Stimulated activated naive CD4-positive, alpha-beta T cell (primary cell): ENCODE results near the gene CAP2.
"Not testable (repeated sequence)": the region's sequence is repeated elsewhere in the genome, so short reads cannot be mapped to it uniquely, and the experiment has no call there.

Experiments used
- DNase-seq, 6 experiments: peaks; one replicate each; lab custom pipeline; 2025; lab: John Stamatoyannopoulos, UW

CAP2 gene

DNA sequence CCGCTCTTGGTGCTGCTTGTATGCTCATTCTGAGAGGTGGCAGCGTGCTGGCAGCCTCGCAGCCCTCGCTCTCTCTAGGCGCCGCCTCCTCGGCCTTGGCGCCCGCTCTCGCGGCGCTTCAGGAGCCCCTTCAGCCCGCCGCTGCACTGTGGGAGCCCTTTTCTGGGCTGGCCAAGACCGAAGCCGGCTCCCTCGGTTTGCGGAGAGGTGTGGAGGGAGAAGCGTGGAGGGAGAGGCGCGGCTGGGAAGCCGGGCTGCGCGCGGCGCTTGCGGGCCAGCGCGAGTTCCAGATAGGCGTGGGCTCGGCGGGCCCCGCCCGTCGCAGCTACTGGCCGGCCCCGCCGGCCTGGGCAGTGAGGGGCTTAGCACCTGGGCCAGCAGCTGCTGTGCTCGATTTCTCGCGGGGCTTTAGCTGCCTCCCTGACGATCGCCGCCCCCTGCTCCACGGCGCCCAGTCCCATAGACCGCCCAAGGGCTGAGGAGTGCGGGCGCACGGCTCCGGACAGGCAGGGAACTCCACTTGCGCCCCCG, 187.2 kb downstream of the CAP2 start:
- DNase-seq = peak in 2 of 6 experiments; percentile 6 to 42

DNA sequence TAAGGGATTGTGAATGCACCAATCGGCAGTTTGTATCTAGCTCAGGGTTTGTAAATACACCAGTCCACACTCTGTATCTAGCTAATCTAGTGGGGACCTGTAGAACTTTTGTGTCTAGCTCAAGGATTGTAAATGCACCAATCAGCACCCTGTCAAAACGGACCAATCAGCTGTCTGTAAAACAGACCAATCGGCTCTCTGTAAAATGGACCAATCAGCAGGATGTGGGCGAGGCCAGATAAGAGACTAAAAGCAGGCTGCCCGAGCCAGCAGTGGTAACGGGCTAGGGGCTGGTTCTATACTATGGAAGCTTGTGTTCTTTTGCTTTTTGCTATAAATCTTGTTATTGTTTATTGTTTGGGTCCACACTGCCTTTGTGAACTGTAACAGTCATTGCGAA, 187.9 kb downstream of the CAP2 start:
- peak in 2 of 6 experiments; percentile 9 to 42 for DNase-seq

DNA sequence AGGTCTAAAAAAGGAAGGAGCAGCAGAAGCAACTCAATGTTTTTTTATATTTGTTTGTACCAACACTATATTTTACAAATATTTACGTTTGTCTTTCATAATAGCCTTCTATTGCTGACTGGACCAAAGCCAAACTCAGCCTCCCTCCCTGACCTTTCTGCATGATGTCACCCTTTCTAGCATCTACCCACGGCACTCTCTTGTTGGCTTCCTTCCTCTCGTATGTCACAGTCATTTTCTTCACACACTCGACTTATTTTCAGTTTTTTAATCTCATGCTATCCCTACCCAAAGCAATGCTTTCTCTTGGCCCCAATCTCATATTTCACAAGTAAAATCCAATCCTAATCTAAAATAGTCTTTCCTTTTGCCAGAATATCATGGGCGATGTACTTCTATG, 190.4 kb downstream of the CAP2 start:
- DNase-seq = no peak

DNA sequence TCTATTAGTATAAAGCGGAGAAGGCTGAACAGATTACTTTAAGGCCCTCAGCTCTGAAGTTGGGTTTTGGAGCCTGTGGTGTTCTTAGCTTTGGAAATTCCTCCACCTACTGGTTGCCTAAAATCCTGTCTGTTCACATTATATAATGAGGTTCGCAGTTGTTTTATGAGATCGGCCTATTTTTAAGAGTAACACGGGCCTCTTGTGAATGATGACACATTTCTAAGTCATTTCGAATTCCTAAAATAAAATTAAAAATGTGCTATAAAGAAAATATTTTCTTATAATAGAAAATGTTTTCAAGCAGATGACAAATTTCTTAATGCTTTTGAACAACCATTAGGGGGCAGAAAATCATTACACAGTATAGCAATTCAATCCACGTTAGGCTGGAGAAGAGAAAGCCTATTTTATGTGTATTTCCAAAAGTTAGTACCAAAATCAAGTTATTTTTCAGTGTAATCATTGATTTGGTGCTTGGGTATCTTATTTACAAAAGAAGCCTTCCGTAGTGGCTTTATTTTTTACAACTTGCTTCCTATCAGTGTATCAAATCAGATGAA, 190.9 kb downstream of the CAP2 start:
- peak in 4 of 6 experiments; percentile 1 to 73 (median 58) for DNase-seq

DNA sequence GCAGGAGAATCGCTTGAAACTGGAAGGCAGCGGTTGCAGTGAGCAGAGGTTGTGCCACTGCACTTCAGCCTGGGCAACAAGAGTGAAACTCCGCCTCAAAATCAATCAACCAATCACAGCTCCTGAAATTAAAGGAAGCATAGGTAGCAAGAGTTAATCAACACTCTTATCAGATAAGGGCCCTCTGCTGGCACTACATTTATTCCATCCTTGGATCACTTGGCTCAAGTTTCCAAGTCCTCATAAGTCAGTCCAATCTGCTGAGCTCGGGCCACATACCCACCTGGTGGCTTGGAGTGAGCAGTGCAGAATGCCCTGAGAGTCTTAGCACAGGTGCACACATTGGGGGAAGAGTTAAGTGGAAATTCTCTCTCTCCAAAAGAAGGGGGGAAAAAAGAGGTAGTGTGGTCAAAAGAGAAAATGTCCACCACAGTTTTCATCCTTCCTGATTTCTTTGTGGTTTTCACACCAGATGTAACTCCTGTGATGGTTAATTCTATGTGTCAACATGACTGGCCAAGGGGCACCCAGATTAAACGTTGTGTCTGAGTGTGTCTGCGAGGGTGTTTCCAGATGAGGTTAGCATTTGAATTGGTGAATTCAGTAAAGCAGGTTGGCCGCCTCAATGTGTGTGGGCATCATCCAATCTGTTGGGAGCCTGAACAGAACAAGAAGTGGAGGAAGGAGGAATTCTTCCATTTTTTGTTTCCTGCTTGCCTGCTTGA, 192.5 kb downstream of the CAP2 start:
- peak in 1 of 6 experiments; percentile 6 for DNase-seq

DNA sequence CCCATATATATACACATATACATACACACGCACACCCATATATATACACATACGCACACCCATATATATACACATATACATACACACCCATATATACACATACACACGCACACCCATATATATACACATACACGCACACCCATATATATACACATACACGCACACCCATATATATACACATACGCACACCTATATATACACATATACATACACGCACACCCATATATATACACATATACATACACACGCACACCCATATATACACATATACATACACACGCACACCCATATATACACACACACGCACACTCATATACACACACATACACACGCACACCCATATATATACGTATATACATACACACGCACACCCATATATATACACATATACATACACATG, 193.2 kb downstream of the CAP2 start:
- not testable (repeated sequence) for DNase-seq

DNA sequence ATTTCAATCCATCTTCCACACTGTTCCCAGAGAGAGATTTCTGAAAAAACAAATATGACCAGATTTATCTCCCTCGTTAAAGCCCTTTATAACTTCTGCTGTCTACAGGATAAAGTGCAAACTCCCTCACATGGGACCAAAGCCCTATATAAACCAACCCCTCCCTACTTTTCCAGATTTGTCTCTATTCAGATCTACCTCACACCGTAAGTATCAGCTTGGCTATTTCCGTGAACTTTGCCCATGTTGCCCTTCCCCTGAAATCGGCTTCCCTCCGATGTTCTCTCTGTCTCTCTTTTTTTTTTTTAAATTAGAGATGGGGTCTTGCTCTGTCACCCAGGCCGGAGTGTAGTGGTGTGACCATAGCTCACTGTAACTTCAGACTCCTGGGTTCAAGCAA, 194.6 kb downstream of the CAP2 start:
- DNase-seq = no peak

DNA sequence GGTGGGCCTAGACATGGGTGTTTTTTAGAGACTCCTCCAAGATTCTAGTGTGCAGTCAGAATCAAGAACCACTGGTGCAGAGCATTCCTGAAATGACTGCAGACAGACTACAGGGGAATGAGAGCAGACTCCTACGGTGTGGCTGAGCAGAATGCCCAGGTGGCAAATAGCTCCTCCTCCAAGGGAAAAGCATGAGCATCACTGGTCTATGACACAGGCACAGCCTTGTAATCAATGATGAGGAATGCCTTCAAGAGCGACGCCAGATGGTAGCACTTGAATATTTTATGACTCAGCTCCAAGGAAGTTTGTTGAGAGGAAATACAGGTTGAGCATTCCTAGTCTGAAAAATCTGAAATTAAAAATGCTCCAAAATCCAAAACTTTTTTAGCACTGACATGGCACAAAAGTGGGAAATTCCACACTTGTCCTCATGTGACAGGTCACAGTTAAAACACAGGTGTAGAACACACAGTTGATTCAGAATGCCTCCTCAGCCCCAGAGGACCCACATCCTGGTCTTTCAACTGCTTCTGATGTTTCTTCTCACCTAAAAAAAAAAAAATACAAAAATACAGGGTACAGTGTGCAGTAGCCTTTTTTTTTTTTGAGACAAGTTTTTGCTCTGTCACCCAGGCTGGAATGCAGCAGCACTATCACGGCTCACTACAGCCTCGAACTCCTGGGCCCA, 196.2 kb downstream of the CAP2 start:
- DNase-seq = peak in 5 of 6 experiments; percentile 11 to 78 (median 75)

DNA sequence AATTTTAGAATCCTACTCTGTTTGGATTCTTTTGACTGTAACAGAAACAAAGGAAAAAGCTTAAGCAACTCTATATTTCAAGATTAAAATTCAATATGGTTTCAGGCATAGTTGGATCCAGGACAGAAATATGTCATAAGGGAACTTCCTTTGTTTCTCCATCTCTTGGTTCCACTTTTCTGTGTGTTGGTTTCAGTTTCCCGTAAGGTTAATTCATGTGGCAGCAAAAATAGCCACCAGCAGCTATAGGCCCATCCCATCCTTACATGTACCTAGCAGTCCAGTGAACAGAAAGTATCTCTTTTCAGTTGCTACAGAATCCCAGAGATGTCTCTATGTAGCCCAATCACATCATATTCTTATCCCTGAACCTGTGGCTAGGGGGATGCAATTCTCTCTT, 197.9 kb downstream of the CAP2 start:
- no peak for DNase-seq

DNA sequence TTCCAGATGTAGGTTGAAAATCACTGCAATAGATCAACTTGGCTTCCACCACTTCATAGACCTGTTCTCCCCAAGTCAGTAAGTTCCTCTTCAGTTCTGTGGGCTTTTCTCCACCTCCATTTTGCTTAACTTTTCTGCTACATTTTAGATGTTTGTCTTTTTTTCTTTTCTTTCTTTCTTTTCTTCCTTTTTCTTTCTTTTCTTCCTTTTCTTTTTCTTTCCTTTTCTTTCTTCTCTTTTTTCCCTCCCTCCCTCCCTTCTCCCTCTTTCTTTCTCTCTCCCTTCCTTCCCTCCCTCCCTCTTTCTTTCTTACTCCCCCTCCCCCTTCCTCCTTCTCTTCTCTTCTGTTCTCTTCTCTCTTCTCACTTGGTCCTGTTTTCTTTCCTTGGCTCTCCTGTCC, 199.9 kb downstream of the CAP2 start:
- DNase-seq = no peak

DNA sequence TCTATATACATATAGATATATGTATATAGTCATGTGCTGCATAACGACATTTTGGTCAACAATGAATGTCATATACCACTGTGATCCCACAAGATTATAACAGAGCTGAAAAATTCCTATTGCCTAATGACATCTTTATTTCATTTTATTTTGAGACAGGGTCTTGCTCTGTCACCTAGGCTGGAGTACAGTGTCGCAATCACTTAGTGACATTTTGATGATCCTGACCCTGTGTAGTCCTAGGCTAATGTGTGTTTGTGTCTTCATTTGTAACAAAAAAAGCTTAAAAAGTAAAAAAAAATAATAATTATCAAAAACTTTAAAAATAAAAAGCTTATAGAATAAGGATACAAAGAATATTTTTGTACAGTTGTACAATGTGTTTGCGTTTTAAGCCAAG, 202.7 kb downstream of the CAP2 start:
- no peak for DNase-seq

DNA sequence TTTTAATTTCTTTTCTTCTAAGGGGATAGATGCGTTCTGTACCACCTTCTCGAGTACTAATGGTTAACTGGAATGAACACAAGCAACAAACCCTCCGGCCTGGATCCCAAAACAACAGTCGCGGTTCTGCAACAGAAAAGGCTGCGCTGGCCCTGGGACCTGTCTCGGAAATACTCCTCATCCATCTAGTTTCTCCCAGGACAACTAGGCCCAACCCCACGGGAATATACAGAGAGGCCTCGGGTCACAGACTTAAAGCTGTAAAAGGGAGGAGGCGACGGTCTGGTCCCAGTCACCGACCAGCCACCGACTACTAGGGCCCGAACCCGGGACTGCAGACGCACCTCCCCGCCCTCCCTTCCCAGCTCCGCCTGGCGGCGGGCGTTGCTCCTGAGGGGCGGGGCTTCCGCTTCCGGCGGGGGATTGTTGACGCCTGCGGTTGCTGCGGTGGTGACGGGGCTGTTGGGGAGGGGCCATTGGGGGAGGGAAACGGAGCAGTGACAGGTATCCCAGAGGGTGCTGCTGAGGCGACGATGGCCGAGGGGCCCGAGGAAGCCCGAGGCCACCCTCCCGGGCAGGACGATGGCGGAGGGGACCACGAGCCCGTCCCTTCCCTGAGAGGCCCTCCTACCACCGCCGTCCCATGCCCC, 206.6 kb downstream of the CAP2 start, which contains the start of gene FAM8A1:
Gene FAM8A1, plus strand, starts transcription at position 426 of the 650 bp plus-strand sequence. Its CDS starts 108 bp downstream, at position 534.
- peak; percentile 89 to 95 (median 90) for DNase-seq

DNA sequence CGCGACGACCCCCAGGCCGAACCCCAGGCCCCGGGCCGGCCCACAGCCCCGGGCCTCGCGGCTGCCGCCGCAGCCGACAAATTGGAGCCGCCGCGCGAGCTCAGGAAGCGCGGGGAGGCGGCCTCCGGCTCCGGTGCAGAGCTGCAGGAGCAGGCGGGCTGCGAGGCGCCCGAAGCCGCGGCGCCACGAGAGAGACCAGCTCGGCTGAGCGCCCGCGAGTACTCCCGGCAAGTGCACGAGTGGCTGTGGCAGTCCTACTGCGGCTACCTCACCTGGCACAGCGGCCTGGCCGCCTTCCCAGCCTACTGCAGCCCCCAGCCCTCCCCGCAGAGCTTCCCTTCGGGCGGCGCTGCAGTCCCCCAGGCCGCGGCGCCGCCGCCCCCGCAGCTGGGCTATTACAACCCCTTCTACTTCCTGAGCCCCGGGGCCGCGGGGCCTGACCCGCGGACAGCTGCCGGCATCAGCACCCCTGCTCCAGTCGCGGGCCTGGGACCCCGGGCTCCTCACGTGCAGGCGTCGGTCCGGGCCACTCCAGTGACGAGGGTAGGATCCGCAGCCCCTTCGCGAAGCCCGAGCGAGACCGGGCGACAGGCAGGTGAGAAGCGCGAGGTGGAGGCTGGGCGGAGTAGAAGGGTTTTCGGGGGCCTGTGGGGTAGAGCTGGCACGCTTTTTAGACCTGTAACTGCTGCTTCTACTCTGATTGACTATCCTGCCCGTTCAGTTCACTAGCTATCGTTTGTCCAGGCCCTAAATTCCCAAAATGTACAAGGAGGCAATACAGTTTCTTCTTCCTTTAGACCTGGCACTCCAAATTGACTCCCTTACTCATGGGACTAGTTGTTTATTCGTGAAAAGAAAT, 207.4 kb downstream of the CAP2 start:
- peak; percentile 39 to 80 (median 70) for DNase-seq

DNA sequence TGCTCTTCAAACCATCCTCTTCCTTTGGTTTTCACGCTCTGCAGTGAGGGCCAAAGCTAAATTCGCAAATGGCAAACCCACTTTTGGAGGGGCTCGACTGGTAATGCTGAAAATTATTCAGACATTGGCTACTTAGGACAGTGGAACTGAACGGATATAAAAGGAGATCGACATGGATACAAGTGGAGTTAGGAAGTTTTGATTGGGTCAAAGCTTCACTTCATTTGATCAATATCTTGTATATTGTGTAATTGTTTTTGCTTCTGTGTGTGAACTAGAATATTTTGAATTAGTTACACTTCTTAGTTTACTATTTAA, 207.9 kb downstream of the CAP2 start:
- DNase-seq = peak in 1 of 6 experiments; percentile 19

DNA sequence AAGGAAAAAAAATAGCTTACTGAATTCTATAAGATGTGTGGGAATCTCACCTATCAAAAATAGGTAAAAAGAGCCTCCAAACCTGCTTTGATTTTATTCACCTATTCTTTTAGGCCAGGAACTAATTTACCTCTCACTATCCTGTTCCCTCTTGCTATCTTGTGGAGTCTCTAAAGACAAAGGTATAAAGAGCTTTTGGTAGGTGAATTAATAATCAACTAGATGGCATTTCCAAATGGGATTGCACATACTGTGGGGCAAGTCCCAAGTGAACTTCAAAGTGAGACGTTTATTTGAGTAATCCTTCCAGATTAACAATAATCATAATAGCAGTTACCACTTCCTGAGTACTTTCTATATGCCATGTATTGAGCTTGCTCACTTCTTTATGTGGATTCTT, 209.5 kb downstream of the CAP2 start:
- no peak for DNase-seq

DNA sequence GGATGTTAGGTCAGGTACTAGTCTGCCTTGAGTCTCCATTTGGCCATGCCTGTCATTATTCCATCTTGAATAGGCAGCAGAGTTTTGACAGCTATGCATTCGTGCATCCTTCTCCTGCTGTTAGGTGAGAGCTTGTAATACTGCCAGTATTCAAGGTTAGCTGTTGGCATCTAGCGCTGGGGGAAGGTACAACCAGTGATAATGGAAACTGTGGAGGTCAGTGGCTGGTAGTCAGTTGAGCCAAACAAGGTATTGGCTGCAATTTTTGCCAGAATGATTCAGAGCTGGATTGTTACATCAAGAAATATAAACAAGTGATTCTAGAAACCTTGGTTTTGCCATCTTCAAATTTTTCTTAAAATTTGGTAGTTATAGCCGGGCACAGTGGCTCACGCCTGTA, 213.2 kb downstream of the CAP2 start:
- no peak for DNase-seq
